ENCODE results near the gene COL24A1. TPM values are rescaled to one million over a fixed set of nuclear protein-coding genes. Genes with fewer than 3 reads are reported as not detected.

COL24A1 gene
- 0.10 TPM for polyA plus RNA-seq (2013, experiment 1 of 2)
- polyA plus RNA-seq (2013, experiment 2 of 2): 0.03 TPM

- no peak within 1 kb of the TSS for H2BK5ac ChIP-seq (ENCODE audit: low read length)
- H4K91ac ChIP-seq (ENCODE audit: low read depth, low read length, poor library complexity): no peak within 1 kb of the TSS
- no peaks in the 10 kb centered on the region for H3K79me1 ChIP-seq (ENCODE audit: low read depth, low read length)
- no peak within 1 kb of the TSS for H3K4ac ChIP-seq (ENCODE audit: low read length)
- peak within 1 kb of the TSS; percentile 94 for H3K18ac ChIP-seq (ENCODE audit: low read length)
- H3K4me2 ChIP-seq (ENCODE audit: insufficient read depth, low read length, poor library complexity, severe bottlenecking): peak within 1 kb of the TSS; percentile 89
- peak within 1 kb of the TSS; percentile 86 for H3K9ac ChIP-seq (ENCODE audit: low read depth, low read length, poor library complexity)
- peak within 1 kb of the TSS; percentile 17 for H2BK120ac ChIP-seq (ENCODE audit: low read depth, low read length)
- peak within 1 kb of the TSS; percentile 84 for H2BK12ac ChIP-seq (ENCODE audit: low read length)
- no peaks in the 10 kb centered on the region for H3K36me3 ChIP-seq (replicated peaks in 1 of 2; ENCODE audit: control insufficient read depth in 2 of 2, insufficient read depth in 2 of 2, low read length in 2 of 2)
- peak within 1 kb of the TSS; percentile 95 for H2BK15ac ChIP-seq (ENCODE audit: low read length)
- H3K4me1 ChIP-seq (ENCODE audit: control insufficient read depth in 2 of 2, insufficient read depth in 1 of 2, low read depth in 1 of 2, low read length in 2 of 2): peaks cover 9 to 17% of the 10 kb centered on the region in 2 donors
- peak within 1 kb of the TSS; percentile 36 to 70 for H3K4me3 ChIP-seq (ENCODE audit: low read length in 2 of 2)
- H4K8ac ChIP-seq (ENCODE audit: low read depth, low read length): no peak within 1 kb of the TSS
- H2AK5ac ChIP-seq (ENCODE audit: low read depth, low read length): peak within 1 kb of the TSS; percentile 46
- H3K27ac ChIP-seq (replicated peaks; ENCODE audit: low read length): no peak within 1 kb of the TSS
- no CpG with 5 or more reads among the region's 52 CpGs for WGBS, 2 donors (ENCODE audit: extremely low coverage in 2 of 2, insufficient read length in 2 of 2, insufficient replicate concordance in 1 of 2)
- peak; percentile 61 for DNase-seq (ENCODE audit: low spot score)
- peak within 1 kb of the TSS; percentile 91 for H2AFZ ChIP-seq (ENCODE audit: low read length)
- peaks cover 17 to 53% (median 30%) of the 10 kb centered on the region in 3 experiments for H3K27me3 ChIP-seq (ENCODE audit: control insufficient read depth in 3 of 3, insufficient read depth in 3 of 3, low read depth in 1 of 3, low read length in 3 of 3)
- H3K23ac ChIP-seq (ENCODE audit: low read depth, low read length, poor library complexity): peak within 1 kb of the TSS; percentile 73
- H3K9me3 ChIP-seq (replicated peaks in 1 of 2; ENCODE audit: control insufficient read depth in 2 of 2, insufficient read depth in 1 of 2, low read depth in 1 of 2, low read length in 2 of 2): peaks cover 0 to 3% of the 10 kb centered on the region in 2 donors
- H3K14ac ChIP-seq (ENCODE audit: low read length): no peak within 1 kb of the TSS
These were observed at the start of gene COL24A1 for GRCh38 chr1:86156566-86157455. TSS of gene COL24A1 (minus strand) at chr1:86156772. CDS start at chr1:86156396, 376 bp downstream.

- H3K4me2 ChIP-seq (ENCODE audit: insufficient read depth, low read length, poor library complexity, severe bottlenecking): no peak overlapping the region
- H3K79me1 ChIP-seq (ENCODE audit: low read depth, low read length): no peaks in the 10 kb centered on the region
- H3K4ac ChIP-seq (ENCODE audit: low read length): no peak overlapping the region
- no peak overlapping the region for H2BK120ac ChIP-seq (ENCODE audit: low read depth, low read length)
- H2BK5ac ChIP-seq (ENCODE audit: low read length): no peak overlapping the region
- no peaks in the 10 kb centered on the region for H3K4me1 ChIP-seq (ENCODE audit: control insufficient read depth in 2 of 2, insufficient read depth in 1 of 2, low read depth in 1 of 2, low read length in 2 of 2)
- no peak overlapping the region for H2AK5ac ChIP-seq (ENCODE audit: low read depth, low read length)
- no peak overlapping the region for H3K27ac ChIP-seq (replicated peaks; ENCODE audit: low read length)
- no peak overlapping the region for H3K9ac ChIP-seq (ENCODE audit: low read depth, low read length, poor library complexity)
- no peaks in the 10 kb centered on the region for H3K27me3 ChIP-seq (ENCODE audit: control insufficient read depth in 3 of 3, insufficient read depth in 3 of 3, low read depth in 1 of 3, low read length in 3 of 3)
- H2BK15ac ChIP-seq (ENCODE audit: low read length): no peak overlapping the region
- no peak overlapping the region for H3K14ac ChIP-seq (ENCODE audit: low read length)
- H3K23ac ChIP-seq (ENCODE audit: low read depth, low read length, poor library complexity): no peak overlapping the region
- no peak overlapping the region for H3K18ac ChIP-seq (ENCODE audit: low read length)
- no peak overlapping the region for H3K4me3 ChIP-seq (ENCODE audit: low read length in 2 of 2)
- no peak overlapping the region for H4K8ac ChIP-seq (ENCODE audit: low read depth, low read length)
- peaks cover 0 to 2% of the 10 kb centered on the region in 2 donors for H3K9me3 ChIP-seq (replicated peaks in 1 of 2; ENCODE audit: control insufficient read depth in 2 of 2, insufficient read depth in 1 of 2, low read depth in 1 of 2, low read length in 2 of 2)
- DNase-seq (ENCODE audit: low spot score): no peak
- no CpG with 5 or more reads among the region's 3 CpGs for WGBS, 2 donors (ENCODE audit: extremely low coverage in 2 of 2, insufficient read length in 2 of 2, insufficient replicate concordance in 1 of 2)
- H2BK12ac ChIP-seq (ENCODE audit: low read length): no peak overlapping the region
- no peak overlapping the region for H2AFZ ChIP-seq (ENCODE audit: low read length)
- H3K36me3 ChIP-seq (replicated peaks in 1 of 2; ENCODE audit: control insufficient read depth in 2 of 2, insufficient read depth in 2 of 2, low read length in 2 of 2): no peaks in the 10 kb centered on the region
- no peak overlapping the region for H4K91ac ChIP-seq (ENCODE audit: low read depth, low read length, poor library complexity)
These were observed 49.2 kb upstream of the COL24A1 start for GRCh38 chr1:86205741-86206140.

- Histone ChIP-seq H4K8ac (ENCODE audit: low read depth, low read length) (no peak overlapping the region), H4K91ac (ENCODE audit: low read depth, low read length, poor library complexity) (no peak overlapping the region), H3K4ac (ENCODE audit: low read length) (no peak overlapping the region), H3K79me1 (ENCODE audit: low read depth, low read length) (no peaks in the 10 kb centered on the region), H2BK5ac (ENCODE audit: low read length) (no peak overlapping the region), H3K9ac (ENCODE audit: low read depth, low read length, poor library complexity) (no peak overlapping the region), H2BK15ac (ENCODE audit: low read length) (no peak overlapping the region), H3K4me3 (ENCODE audit: low read length in 2 of 2) (no peak overlapping the region), H2AFZ (ENCODE audit: low read length) (no peak overlapping the region), H3K36me3 (replicated peaks in 1 of 2; ENCODE audit: control insufficient read depth in 2 of 2, insufficient read depth in 2 of 2, low read length in 2 of 2) (no peaks in the 10 kb centered on the region), H3K27me3 (ENCODE audit: control insufficient read depth in 3 of 3, insufficient read depth in 3 of 3, low read depth in 1 of 3, low read length in 3 of 3) (no peaks in the 10 kb centered on the region), H3K27ac (replicated peaks; ENCODE audit: low read length) (no peak overlapping the region), H3K18ac (ENCODE audit: low read length) (peak overlapping the region; percentile 77), H2BK120ac (ENCODE audit: low read depth, low read length) (no peak overlapping the region), H3K14ac (ENCODE audit: low read length) (no peak overlapping the region), H3K4me2 (ENCODE audit: insufficient read depth, low read length, poor library complexity, severe bottlenecking) (no peak overlapping the region), H2AK5ac (ENCODE audit: low read depth, low read length) (no peak overlapping the region), H2BK12ac (ENCODE audit: low read length) (no peak overlapping the region), H3K4me1 (ENCODE audit: control insufficient read depth in 2 of 2, insufficient read depth in 1 of 2, low read depth in 1 of 2, low read length in 2 of 2) (no peaks in the 10 kb centered on the region), H3K23ac (ENCODE audit: low read depth, low read length, poor library complexity) (no peak overlapping the region), H3K9me3 (replicated peaks in 1 of 2; ENCODE audit: control insufficient read depth in 2 of 2, insufficient read depth in 1 of 2, low read depth in 1 of 2, low read length in 2 of 2) (peaks cover 0 to 2% of the 10 kb centered on the region in 2 donors)
- WGBS, 2 donors (ENCODE audit: extremely low coverage in 2 of 2, insufficient read length in 2 of 2, insufficient replicate concordance in 1 of 2): no CpG with 5 or more reads among the region's 4 CpGs
- no peak for DNase-seq (ENCODE audit: low spot score)
These were observed 46.2 kb upstream of the COL24A1 start for GRCh38 chr1:86202552-86203340.

- no peak overlapping the region for H3K23ac ChIP-seq (ENCODE audit: low read depth, low read length, poor library complexity)
These were observed 44.7 kb upstream of the COL24A1 start for GRCh38 chr1:86201311-86201710.

More at GRCh38 chr1:86201311-86201710, 44.7 kb upstream of the COL24A1 start:
- Histone ChIP-seq H2BK5ac (ENCODE audit: low read length) (no peak overlapping the region), H2BK12ac (ENCODE audit: low read length) (no peak overlapping the region), H3K27ac (replicated peaks; ENCODE audit: low read length) (no peak overlapping the region), H3K9ac (ENCODE audit: low read depth, low read length, poor library complexity) (no peak overlapping the region), H3K4me1 (ENCODE audit: control insufficient read depth in 2 of 2, insufficient read depth in 1 of 2, low read depth in 1 of 2, low read length in 2 of 2) (no peaks in the 10 kb centered on the region), H2AFZ (ENCODE audit: low read length) (no peak overlapping the region), H4K8ac (ENCODE audit: low read depth, low read length) (no peak overlapping the region), H3K4ac (ENCODE audit: low read length) (no peak overlapping the region), H2AK5ac (ENCODE audit: low read depth, low read length) (no peak overlapping the region), H2BK120ac (ENCODE audit: low read depth, low read length) (no peak overlapping the region), H3K36me3 (replicated peaks in 1 of 2; ENCODE audit: control insufficient read depth in 2 of 2, insufficient read depth in 2 of 2, low read length in 2 of 2) (no peaks in the 10 kb centered on the region), H4K91ac (ENCODE audit: low read depth, low read length, poor library complexity) (no peak overlapping the region), H3K9me3 (replicated peaks in 1 of 2; ENCODE audit: control insufficient read depth in 2 of 2, insufficient read depth in 1 of 2, low read depth in 1 of 2, low read length in 2 of 2) (peaks cover 0 to 2% of the 10 kb centered on the region in 2 donors), H3K27me3 (ENCODE audit: control insufficient read depth in 3 of 3, insufficient read depth in 3 of 3, low read depth in 1 of 3, low read length in 3 of 3) (no peaks in the 10 kb centered on the region), H3K18ac (ENCODE audit: low read length) (no peak overlapping the region), H3K4me2 (ENCODE audit: insufficient read depth, low read length, poor library complexity, severe bottlenecking) (no peak overlapping the region), H3K4me3 (ENCODE audit: low read length in 2 of 2) (no peak overlapping the region), H3K79me1 (ENCODE audit: low read depth, low read length) (no peaks in the 10 kb centered on the region), H2BK15ac (ENCODE audit: low read length) (no peak overlapping the region), H3K14ac (ENCODE audit: low read length) (no peak overlapping the region)
- DNase-seq (ENCODE audit: low spot score): no peak
- WGBS, 2 donors (ENCODE audit: extremely low coverage in 2 of 2, insufficient read length in 2 of 2, insufficient replicate concordance in 1 of 2): no CpG with 5 or more reads among the region's 2 CpGs
